Liver (tissue), 9 donors: ENCODE data around the gene PER1. TPM values are rescaled to one million over a fixed set of nuclear protein-coding genes. Genes with fewer than 3 reads are reported as not detected.

ENCODE experiments used
- DNase-seq: peaks from one replicate; pipeline ENCODE4 v3.0.0-alpha.2; 2017; ENCODE audit warnings: low spot score
- H3K27ac ChIP-seq, 2 donors: one replicate each; pipeline ENCODE4 v1.7.0; 2013; ENCODE audit warnings: inconsistent platforms in 2 of 2, low read length in 2 of 2, control low read depth in 1 of 2, low read depth in 1 of 2, mild to moderate bottlenecking in 1 of 2
- H3K27me3 ChIP-seq, 4 donors: one replicate each; pipeline versions ENCODE4 v1.6.1 to v1.7.0; 2013; ENCODE audit warnings: low read length in 3 of 4, inconsistent platforms in 1 of 4, mild to moderate bottlenecking in 1 of 4, moderate library complexity in 1 of 4; ENCODE audit not compliant: control insufficient read depth in 4 of 4, insufficient read depth in 4 of 4
- H3K36me3 ChIP-seq, 4 donors: one replicate each; pipeline versions ENCODE4 v1.6.1 to v1.7.0; 2013; ENCODE audit warnings: low read length in 3 of 4, mild to moderate bottlenecking in 3 of 4, low read depth in 1 of 4, moderate library complexity in 1 of 4; ENCODE audit not compliant: control insufficient read depth in 4 of 4, insufficient read depth in 3 of 4
- H3K4me1 ChIP-seq, 4 donors: one replicate each; pipeline versions ENCODE4 v1.6.1 to v1.7.0; 2013; ENCODE audit warnings: low read length in 3 of 4, mild to moderate bottlenecking in 3 of 4, moderate library complexity in 1 of 4; ENCODE audit not compliant: control insufficient read depth in 4 of 4, insufficient read depth in 4 of 4
- H3K4me3 ChIP-seq, 3 donors: one replicate each; pipeline versions ENCODE4 v1.6.1 to v1.7.0; 2013; ENCODE audit warnings: low read length in 3 of 3, control low read depth in 1 of 3, low read depth in 1 of 3, mild to moderate bottlenecking in 1 of 3
- H3K9ac ChIP-seq, 2 donors: one replicate each; pipeline ENCODE4 v1.7.0; 2013; ENCODE audit warnings: low read length in 2 of 2, mild to moderate bottlenecking in 2 of 2, moderate library complexity in 2 of 2, control low read depth in 1 of 2, low read depth in 1 of 2
- H3K9me3 ChIP-seq, 4 donors: one replicate each; pipeline versions ENCODE4 v1.6.1 to v1.7.0; 2013; ENCODE audit warnings: low read length in 3 of 4; ENCODE audit not compliant: control insufficient read depth in 4 of 4
- ATF3 ChIP-seq: IDR thresholded peaks from 2 replicates; pipeline ENCODE4 v1.6.1; 2016; ENCODE audit warnings: antibody characterized with exemption
- CTCF ChIP-seq: fragments of 150-350 bp; IDR thresholded peaks from 2 replicates; pipeline ENCODE4 v1.5.1; 2017; ENCODE audit warnings: improper control_type of control experiment, low read depth, low read length; ENCODE audit not compliant: missing input control
- EGR1 ChIP-seq, 2 donors: IDR thresholded peaks; 2 replicates each; pipeline ENCODE4 v1.6.1; 2016 to 2018; ENCODE audit warnings: antibody characterized with exemption in 2 of 2, low read depth in 2 of 2
- FOXA1 ChIP-seq: IDR thresholded peaks from 2 replicates; pipeline ENCODE4 v1.6.1; 2016; ENCODE audit warnings: antibody characterized with exemption
- FOXA2 ChIP-seq: IDR thresholded peaks from 2 replicates; pipeline ENCODE4 v1.6.1; 2016; ENCODE audit warnings: antibody characterized with exemption
- GABPA ChIP-seq, 2 donors: IDR thresholded peaks in 1 of 2; conservative IDR thresholded peaks in 1 of 2; 2 replicates each; pipeline ENCODE4 v1.6.1; 2016; ENCODE audit warnings: antibody characterized with exemption in 2 of 2, mild to moderate bottlenecking in 1 of 2, moderate library complexity in 1 of 2
- HNF4A ChIP-seq, 2 donors: conservative IDR thresholded peaks; 2 replicates each; pipeline ENCODE4 v1.6.1; 2016; ENCODE audit warnings: antibody characterized with exemption in 2 of 2, mild to moderate bottlenecking in 2 of 2
- HNF4G ChIP-seq: IDR thresholded peaks from 2 replicates; pipeline ENCODE4 v1.6.1; 2016; ENCODE audit warnings: antibody characterized with exemption
- JUND ChIP-seq, 2 donors: IDR thresholded peaks; 2 replicates each; pipeline ENCODE4 v1.6.1; 2016; ENCODE audit warnings: antibody characterized with exemption in 2 of 2
- MAX ChIP-seq: IDR thresholded peaks from 2 replicates; pipeline ENCODE4 v1.6.1; 2016; ENCODE audit warnings: antibody characterized with exemption
- NR2F2 ChIP-seq: IDR thresholded peaks from 2 replicates; pipeline ENCODE4 v1.6.1; 2016; ENCODE audit warnings: antibody characterized with exemption
- REST ChIP-seq: IDR thresholded peaks from 2 replicates; pipeline ENCODE4 v1.6.1; 2016; ENCODE audit warnings: antibody characterized with exemption, mild to moderate bottlenecking
- SP1 ChIP-seq: IDR thresholded peaks from 2 replicates; pipeline ENCODE4 v1.6.1; 2018; ENCODE audit warnings: antibody characterized with exemption, mild to moderate bottlenecking
- YY1 ChIP-seq: IDR thresholded peaks from 2 replicates; pipeline ENCODE4 v1.6.1; 2016; ENCODE audit warnings: antibody characterized with exemption, mild to moderate bottlenecking
- WGBS: extraction: QIAGEN DNeasy Blood & Tissue Kit; methylation state at CpG from one replicate; pipeline ENCODE4 v1.1.7; 2013; 5-methylcytosine and 5-hydroxymethylcytosine counted together
- polyA plus RNA-seq, 2 donors: library from polyadenylated mRNA; stranded (reverse) in 1 of 2; unstranded in 1 of 2; fragments of 200-250 nt in 1 of 2; fragments of >200 nt in 1 of 2; fragmentation: Nextera tagmentation in 1 of 2; extraction: Ambion mirVana in 1 of 2; gene quantifications; one replicate each; pipeline versions ENCODE4 v1.2.1 to v1.2.3, GENCODE V29; 2013 to 2015
- total RNA-seq, 2 donors: library from RNA; depleted of rRNA; stranded (reverse); fragments of >200 nt; gene quantifications; one replicate each; pipeline ENCODE4 v1.2.3, GENCODE V29; 2014
- donor health status: healthy.
- donor health status: healthy.
- donor health status: healthy.
- donor health status: healthy.
- donor health status: healthy.

PER1 gene
- total and polyA plus RNA-seq, 4 donors = 10.1 to 71.6 (median 29.7) TPM

GRCh38 chr17:8122924-8123694 lies 29.1 kb downstream of the PER1 start:
- H3K4me3 ChIP-seq = peak overlapping the region in 1 of 3 donors; percentile 40
- H3K9ac ChIP-seq = no peak overlapping the region
- no peaks in the 10 kb centered on the region for H3K9me3 ChIP-seq
- DNase-seq = no peak
- H3K27me3 ChIP-seq = peaks cover 5 to 16% (median 6%) of the 10 kb centered on the region in 4 donors
- WGBS = 3% methylated on average over 55 of the region's 55 CpGs
- H3K36me3 ChIP-seq = no peaks in the 10 kb centered on the region
- peaks cover 28 to 77% (median 65%) of the 10 kb centered on the region in 4 donors for H3K4me1 ChIP-seq
- TF ChIP-seq MAX (no peak), GABPA (IDR thresholded peaks at IDR 0.05 in 1 of 2, conservative IDR thresholded peaks at IDR 0.05 in 1 of 2) (no peak), REST (no peak), HNF4G (no peak), YY1 (no peak), NR2F2 (no peak), SP1 (no peak), ATF3 (no peak), HNF4A (conservative IDR thresholded peaks at IDR 0.05) (no peak), FOXA2 (no peak), JUND (IDR thresholded peaks at IDR 0.05) (no peak)
- no peak overlapping the region for H3K27ac ChIP-seq

GRCh38 chr17:8122422-8122923 lies 29.7 kb downstream of the PER1 start:
- peaks cover 5 to 16% (median 6%) of the 10 kb centered on the region in 4 donors for H3K27me3 ChIP-seq
- H3K4me1 ChIP-seq = peaks cover 28 to 83% (median 70%) of the 10 kb centered on the region in 4 donors
- H3K9ac ChIP-seq = no peak overlapping the region
- WGBS = 2% methylated on average over 29 of the region's 29 CpGs
- peak overlapping the region in 1 of 3 donors; percentile 40 for H3K4me3 ChIP-seq
- TF ChIP-seq HNF4A (conservative IDR thresholded peaks at IDR 0.05) (no peak), NR2F2 (no peak), REST (no peak), EGR1 (IDR thresholded peaks at IDR 0.05; ENCODE audit: low read depth in 2 of 2) (no peak), FOXA2 (no peak), CTCF (no peak), FOXA1 (no peak), YY1 (no peak), JUND (IDR thresholded peaks at IDR 0.05) (no peak)
- no peaks in the 10 kb centered on the region for H3K36me3 ChIP-seq
- no peak for DNase-seq
- H3K27ac ChIP-seq = no peak overlapping the region
- H3K9me3 ChIP-seq = no peaks in the 10 kb centered on the region
